Inferior parietal cortex (tissue), 1 donor: ENCODE results near the gene P2RY2.
A peak's percentile ranks its signal among the peaks of the same experiment; 100 is the strongest.
"Not testable (repeated sequence)": the region's sequence is repeated elsewhere in the genome, so short reads cannot be mapped to it uniquely, and the experiment has no call there.

Source experiments
- DNase-seq: peaks from one replicate; pipeline ENCODE4 v3.0.0-alpha.2; 2016; ENCODE audit errors: extremely low spot score

P2RY2 gene

GRCh38 chr11:73228268-73229134, 10.4 kb downstream of the P2RY2 start:
- no peak for DNase-seq

DNA sequence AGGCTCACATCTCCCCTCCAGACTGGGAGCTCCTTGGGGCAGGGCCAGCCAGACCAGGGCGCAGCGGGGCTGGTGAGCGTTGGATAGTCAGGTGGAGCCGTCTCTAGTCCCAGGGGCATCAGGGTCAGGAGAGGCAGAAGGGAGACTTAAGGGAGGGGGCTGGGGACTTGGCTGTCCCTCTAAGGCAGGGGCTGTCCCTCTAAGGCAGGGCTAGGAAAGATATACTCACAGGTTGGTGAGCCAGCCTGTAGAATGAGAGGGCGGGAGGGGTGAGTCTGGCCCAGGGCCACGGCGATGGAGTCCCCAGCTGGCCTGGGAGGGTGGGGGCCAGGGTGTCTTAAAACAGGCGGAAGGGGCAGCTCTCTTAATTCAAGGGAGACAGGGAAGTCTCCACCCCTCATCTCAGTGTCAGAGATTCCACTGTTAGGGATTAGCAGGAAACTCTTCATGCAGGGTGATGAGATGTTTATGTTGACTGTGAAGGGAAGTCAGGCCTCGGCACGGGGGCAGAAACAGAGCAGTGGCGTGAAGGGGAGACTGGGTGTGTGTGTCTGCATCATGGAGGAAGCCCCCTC, 11.3 kb downstream of the P2RY2 start:
- no peak for DNase-seq

DNA sequence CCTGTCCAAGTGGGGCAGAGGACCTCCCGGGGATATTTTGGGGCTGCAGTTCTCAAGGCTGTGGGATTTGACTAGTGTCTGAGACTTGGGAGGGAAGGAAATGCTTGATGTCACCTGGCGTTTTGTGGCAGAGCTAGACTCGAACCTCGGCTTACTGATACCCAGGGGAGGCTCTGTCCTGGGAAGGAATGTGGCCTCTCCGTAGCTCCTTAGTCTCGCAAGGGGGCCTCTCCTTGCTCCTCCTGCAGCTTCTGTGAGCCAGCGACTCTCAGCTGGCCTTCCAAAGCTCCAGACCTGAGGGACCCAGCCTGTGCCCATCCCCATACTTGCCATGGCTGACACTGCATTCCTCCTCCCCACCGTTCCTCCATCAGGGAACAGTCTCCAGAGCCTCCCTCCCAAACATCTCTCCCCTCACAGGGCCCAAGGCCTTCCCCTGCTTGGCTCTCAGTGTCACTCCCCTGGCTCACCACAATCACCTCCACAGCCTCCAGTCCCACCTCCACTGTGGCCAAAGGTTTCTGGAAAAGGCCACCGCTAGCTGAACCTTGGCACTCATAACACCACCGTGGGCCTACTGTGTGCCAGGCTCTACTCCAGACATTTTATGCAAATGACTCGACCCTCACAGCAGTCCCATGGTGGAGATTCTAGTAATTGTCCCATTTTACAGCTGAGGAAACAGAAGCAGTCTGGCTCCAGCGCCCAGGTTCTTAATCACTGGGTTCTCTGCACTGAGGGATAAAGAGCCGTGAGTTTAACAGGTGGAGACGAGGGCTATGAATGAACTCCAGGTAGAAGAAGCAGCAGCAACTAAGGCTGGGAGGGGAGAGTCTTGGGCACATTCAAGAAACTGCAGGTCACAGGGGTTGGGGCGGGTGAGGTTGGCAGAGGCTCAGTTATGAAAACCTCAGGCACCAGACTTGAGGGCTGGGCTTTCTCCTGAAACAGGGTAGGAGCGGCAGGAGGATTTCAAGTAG, 12.1 kb downstream of the P2RY2 start:
- DNase-seq, result no peak

GRCh38 chr11:73230931-73231330, 12.8 kb downstream of the P2RY2 start:
- no peak for DNase-seq

DNA sequence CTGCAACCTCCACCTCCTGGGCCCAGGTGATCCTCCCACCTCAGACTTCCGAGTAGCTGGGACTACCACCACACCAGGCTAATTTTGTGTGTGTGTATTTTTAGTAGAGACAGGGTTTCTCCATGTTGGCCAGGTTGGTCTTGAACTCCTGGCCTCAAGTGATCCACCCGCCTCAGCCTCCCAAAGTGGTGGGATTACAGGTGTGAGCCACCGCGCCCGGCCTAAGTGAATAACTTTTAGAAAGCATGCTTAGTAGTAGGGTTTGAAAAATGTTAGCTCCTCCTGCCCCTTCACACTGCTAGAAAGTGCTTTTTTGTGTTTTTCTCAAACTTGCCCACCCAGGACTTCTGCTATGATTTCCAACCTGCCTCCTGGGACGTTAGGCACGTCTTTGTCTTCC, 14.4 kb downstream of the P2RY2 start:
- not testable (repeated sequence) for DNase-seq

DNA sequence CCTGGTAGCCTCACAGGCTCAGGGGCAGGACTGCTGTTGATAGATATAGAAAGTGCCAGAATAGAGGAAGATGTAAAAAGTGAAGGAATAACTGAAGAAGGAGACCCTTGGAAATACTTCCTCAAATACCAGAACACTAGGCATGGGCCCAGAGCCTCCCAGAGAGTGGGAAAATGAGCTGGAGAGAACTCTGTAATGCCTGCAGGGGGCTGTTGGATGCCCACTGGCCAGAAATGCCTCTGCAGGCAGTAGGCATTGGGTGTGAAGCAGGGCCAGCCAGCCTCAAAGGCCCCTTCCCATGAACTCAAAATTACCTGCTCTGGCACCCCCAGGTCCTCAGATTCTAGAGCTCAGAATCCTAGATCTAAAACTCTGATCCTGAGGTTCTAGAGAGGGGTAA, 15.1 kb downstream of the P2RY2 start:
- no peak for DNase-seq

GRCh38 chr11:73233692-73234470, 15.8 kb downstream of the P2RY2 start:
- DNase-seq, result no peak

DNA sequence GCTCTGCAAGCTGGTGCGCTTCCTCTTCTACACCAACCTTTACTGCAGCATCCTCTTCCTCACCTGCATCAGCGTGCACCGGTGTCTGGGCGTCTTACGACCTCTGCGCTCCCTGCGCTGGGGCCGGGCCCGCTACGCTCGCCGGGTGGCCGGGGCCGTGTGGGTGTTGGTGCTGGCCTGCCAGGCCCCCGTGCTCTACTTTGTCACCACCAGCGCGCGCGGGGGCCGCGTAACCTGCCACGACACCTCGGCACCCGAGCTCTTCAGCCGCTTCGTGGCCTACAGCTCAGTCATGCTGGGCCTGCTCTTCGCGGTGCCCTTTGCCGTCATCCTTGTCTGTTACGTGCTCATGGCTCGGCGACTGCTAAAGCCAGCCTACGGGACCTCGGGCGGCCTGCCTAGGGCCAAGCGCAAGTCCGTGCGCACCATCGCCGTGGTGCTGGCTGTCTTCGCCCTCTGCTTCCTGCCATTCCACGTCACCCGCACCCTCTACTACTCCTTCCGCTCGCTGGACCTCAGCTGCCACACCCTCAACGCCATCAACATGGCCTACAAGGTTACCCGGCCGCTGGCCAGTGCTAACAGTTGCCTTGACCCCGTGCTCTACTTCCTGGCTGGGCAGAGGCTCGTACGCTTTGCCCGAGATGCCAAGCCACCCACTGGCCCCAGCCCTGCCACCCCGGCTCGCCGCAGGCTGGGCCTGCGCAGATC, 16.5 kb downstream of the P2RY2 start:
- no peak for DNase-seq

DNA sequence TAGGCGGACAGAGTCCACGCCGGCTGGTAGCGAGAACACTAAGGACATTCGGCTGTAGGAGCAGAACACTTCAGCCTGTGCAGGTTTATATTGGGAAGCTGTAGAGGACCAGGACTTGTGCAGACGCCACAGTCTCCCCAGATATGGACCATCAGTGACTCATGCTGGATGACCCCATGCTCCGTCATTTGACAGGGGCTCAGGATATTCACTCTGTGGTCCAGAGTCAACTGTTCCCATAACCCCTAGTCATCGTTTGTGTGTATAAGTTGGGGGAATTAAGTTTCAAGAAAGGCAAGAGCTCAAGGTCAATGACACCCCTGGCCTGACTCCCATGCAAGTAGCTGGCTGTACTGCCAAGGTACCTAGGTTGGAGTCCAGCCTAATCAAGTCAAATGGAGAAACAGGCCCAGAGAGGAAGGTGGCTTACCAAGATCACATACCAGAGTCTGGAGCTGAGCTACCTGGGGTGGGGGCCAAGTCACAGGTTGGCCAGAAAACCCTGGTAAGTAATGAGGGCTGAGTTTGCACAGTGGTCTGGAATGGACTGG, 17.2 kb downstream of the P2RY2 start:
- no peak for DNase-seq

- DNase-seq, result no peak
Measured at GRCh38 chr11:73236205-73236765, 18.2 kb downstream of the P2RY2 start.

- peak; percentile 21 for DNase-seq
Measured at GRCh38 chr11:73236854-73237253, 18.8 kb downstream of the P2RY2 start.

- no peak for DNase-seq
Measured at GRCh38 chr11:73237471-73238290, 19.6 kb downstream of the P2RY2 start.

DNA sequence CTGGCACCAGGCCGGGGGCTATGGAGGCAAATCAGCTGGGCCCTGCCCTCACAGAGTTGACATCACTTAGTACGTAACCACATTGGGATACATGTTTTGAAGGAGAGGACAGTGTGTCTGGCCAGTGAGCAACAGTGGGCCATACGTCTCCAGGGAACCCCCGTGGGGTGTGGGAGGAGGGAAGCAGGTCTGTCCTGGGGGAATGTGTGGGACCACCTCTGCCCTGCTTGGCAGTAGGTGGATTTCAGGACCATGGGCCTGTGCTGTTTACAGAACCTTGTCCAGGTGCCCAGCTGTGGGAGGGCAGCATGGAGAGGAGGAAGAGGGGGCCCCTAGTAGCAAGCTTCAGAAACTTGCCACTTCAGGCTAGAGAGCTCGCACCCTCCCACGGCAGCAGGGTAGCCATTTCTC, 21.0 kb downstream of the P2RY2 start:
- DNase-seq, result no peak

DNA sequence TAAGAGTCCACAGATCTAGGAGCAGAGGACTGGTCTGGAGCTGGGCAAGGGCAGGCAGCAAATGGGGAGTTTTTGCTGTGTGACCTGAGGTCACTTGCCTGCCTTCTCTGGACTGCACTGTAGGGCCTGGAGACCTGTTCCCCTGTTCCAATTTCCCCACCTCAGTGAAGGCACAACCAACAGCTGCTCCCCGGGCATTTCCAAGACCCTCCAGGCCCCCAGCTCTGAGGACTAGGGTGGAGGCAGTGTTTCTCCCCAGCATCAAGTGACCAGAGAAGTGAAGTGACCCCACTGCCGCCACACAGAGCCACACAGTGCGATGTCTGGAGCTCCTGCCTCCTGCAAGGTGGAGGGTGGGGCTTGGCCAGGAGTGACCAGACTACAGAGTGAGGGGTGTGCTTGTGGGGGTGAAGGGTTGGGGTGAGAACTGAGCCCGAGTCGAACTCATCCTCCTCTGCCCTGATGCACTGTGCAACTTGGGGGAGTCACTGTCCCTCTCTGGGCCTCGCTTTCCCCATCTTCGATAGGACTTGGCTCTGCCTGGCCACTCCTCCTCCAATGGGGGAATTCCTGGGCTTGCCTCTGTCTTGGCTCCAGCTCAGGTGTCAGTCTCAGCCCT, 21.6 kb downstream of the P2RY2 start:
- DNase-seq, result no peak

DNA sequence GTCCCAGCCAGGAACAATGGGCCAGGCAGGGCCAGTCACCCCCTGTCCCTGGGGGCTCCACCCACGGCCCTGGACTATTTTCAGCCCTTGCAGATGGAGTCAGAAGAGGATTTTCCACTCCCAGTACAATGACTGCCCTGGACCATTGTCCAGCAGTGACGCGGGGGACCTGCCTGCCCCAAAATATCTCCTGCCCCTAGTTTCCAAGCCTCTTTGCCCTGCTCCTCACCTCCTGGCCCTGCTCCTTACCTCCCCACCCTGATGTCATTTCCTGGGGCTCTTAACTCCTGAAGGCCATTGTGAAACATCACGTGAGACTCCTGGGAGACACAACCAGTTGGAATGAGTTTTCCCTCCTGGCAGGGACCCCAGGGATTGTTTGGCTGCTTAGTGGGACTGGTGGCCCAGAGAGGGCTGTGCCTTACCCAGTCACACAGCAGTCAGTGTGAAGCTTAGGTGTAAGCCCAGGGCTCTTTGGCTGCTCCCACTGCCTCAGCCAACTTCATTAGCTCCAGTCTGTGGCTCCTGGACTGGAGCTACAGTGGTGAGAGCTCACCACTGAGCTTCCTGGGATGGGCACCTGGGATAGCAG, 22.2 kb downstream of the P2RY2 start:
- no peak for DNase-seq

GRCh38 chr11:73241300-73241699, 23.2 kb downstream of the P2RY2 start:
- DNase-seq, result no peak

DNA sequence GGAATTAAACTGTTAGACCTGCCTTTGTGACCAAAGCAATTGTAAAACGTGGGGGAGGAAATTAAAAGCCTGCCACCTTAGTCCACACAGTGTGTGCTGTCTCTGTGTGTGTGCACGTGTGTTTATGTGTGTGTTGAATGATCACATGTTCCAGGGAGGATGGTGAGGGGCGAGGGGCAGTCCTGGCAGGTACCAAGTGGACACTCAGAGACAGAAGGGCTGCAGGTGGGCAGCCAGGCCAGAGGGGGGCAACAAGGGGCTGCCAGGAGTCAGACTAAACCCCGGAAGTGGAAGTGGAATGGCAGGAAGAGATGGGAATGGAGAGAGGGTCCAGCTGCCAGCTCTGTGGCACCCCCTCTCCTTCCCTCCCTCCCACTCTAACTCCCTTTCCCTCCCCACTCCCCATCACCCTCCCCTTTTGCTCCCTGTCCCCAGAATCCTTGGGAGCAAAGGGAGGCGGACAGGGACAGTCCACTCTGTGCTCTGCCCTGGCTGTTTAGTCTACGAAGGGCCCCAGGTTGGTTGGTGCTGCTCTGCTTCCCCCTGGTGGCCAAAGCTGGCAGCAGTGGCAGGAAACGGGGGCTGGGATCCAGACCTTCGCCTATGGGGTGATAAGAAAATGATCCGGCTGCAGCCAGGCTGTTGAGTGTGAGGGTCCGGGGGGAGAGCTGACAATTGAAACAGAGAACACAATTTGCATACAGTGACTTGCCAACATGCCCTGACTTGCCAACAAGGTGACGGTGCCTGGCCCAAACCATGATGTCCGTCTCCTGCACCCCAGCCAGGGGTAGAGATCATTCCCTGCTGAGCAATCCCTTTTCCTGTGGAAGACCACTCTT, 24.4 kb downstream of the P2RY2 start:
- peak; percentile 58 for DNase-seq

DNA sequence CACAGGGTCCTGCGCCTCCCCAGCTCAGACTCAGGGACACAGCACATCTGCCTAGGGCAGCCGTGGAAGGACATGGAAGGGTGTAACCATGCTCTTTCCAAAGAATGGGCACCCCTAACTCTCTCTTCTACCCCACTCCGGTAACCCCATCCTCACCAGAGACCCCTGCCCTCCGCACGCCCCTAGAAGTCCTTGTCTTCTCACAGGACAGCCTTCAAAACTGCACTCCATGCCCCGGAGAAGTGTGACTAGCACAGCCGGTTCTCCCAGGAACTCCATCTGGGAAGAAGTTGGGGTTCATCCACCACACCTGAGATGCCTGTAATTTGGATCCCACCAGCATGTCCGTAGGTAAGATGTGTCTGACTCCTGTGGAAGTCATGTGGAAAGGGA, 25.0 kb downstream of the P2RY2 start:
- no peak for DNase-seq
